H9 (cell line): ENCODE results near the gene MKRN1. TPM values are rescaled to one million over a fixed set of nuclear protein-coding genes. Genes with fewer than 3 reads are reported as not detected.
A peak's percentile ranks its signal among the peaks of the same experiment; 100 is the strongest.

Experiments
- DNase-seq: peaks from one replicate; pipeline ENCODE4 v3.0.0-alpha.2; 2017
- H2AFZ ChIP-seq: one replicate; pipeline ENCODE4 v1.6.1; 2013; ENCODE audit warnings: mild to moderate bottlenecking, low read length, control low read depth, moderate library complexity
- H2AK5ac ChIP-seq: 2 replicates; pipeline ENCODE4 v1.6.1; 2013; ENCODE audit warnings: low read length, control low read depth, mixed read lengths; ENCODE audit not compliant: insufficient read length
- H2BK120ac ChIP-seq: one replicate; pipeline ENCODE4 v1.6.1; 2013; ENCODE audit warnings: low read depth, mild to moderate bottlenecking, low read length, control low read depth, inconsistent platforms; ENCODE audit not compliant: poor library complexity, severe bottlenecking
- H2BK12ac ChIP-seq: 2 replicates; pipeline ENCODE4 v1.6.1; 2013; ENCODE audit warnings: low read length, control low read depth, mixed read lengths, low read depth; ENCODE audit not compliant: insufficient read length
- H2BK15ac ChIP-seq: 2 replicates; pipeline ENCODE4 v1.6.1; 2013; ENCODE audit warnings: low read depth, low read length, control low read depth
- H2BK20ac ChIP-seq: one replicate; pipeline ENCODE4 v1.6.1; 2013; ENCODE audit warnings: low read depth, mild to moderate bottlenecking, low read length, control low read depth, inconsistent platforms; ENCODE audit not compliant: poor library complexity, severe bottlenecking
- H2BK5ac ChIP-seq: 2 replicates; pipeline ENCODE4 v1.6.1; 2013; ENCODE audit warnings: low read length, control low read depth, mixed read lengths; ENCODE audit not compliant: insufficient read length
- H3K14ac ChIP-seq: 2 replicates; pipeline ENCODE4 v1.6.1; 2013; ENCODE audit warnings: low read length, control low read depth; ENCODE audit not compliant: insufficient read depth
- H3K18ac ChIP-seq: 2 replicates; pipeline ENCODE4 v1.6.1; 2013; ENCODE audit warnings: low read depth, mild to moderate bottlenecking, mixed read lengths, low read length, control low read depth; ENCODE audit not compliant: insufficient read length
- H3K23ac ChIP-seq: 2 replicates; pipeline ENCODE4 v1.6.1; 2013; ENCODE audit warnings: low read length, control low read depth, mixed read lengths, low read depth; ENCODE audit not compliant: insufficient read length
- H3K23me2 ChIP-seq: 2 replicates; pipeline ENCODE4 v1.6.1; 2013; ENCODE audit warnings: low read depth, mild to moderate bottlenecking, mixed read lengths, low read length, control low read depth; ENCODE audit not compliant: insufficient read length, poor library complexity, severe bottlenecking
- H3K27ac ChIP-seq: 2 replicates; pipeline ENCODE4 v1.5.1; 2013; ENCODE audit warnings: low read length, control low read depth, mixed read lengths, low read depth; ENCODE audit not compliant: insufficient read length
- H3K27me3 ChIP-seq: 2 replicates; pipeline ENCODE4 v1.6.1; 2013; ENCODE audit warnings: low read length, control low read depth, inconsistent platforms; ENCODE audit not compliant: insufficient read depth
- H3K4ac ChIP-seq: 2 replicates; pipeline ENCODE4 v1.6.1; 2013; ENCODE audit warnings: low read depth, mild to moderate bottlenecking, control low read depth, inconsistent platforms, low read length, moderate library complexity
- H3K4me1 ChIP-seq: 2 replicates; pipeline ENCODE4 v1.6.1; 2013; ENCODE audit warnings: low read length, control low read depth, inconsistent platforms; ENCODE audit not compliant: insufficient read depth
- H3K4me2 ChIP-seq: 2 replicates; pipeline ENCODE4 v1.6.1; 2013; ENCODE audit warnings: low read length, control low read depth, mixed read lengths; ENCODE audit not compliant: insufficient read length, insufficient read depth
- H3K56ac ChIP-seq: 2 replicates; pipeline ENCODE4 v1.6.1; 2013; ENCODE audit warnings: low read depth, mild to moderate bottlenecking, mixed read lengths, low read length, control low read depth; ENCODE audit not compliant: insufficient read length
- H3K79me1 ChIP-seq: 2 replicates; pipeline ENCODE4 v1.6.1; 2013; ENCODE audit warnings: low read depth, mild to moderate bottlenecking, moderate library complexity, low read length, control low read depth, inconsistent platforms; ENCODE audit not compliant: insufficient read depth, poor library complexity, severe bottlenecking
- H3K79me2 ChIP-seq: 2 replicates; pipeline ENCODE4 v1.6.1; 2013; ENCODE audit warnings: low read length, control low read depth, inconsistent platforms; ENCODE audit not compliant: insufficient read depth
- H3K9ac ChIP-seq: 2 replicates; pipeline ENCODE4 v1.6.1; 2013; ENCODE audit warnings: low read length, control low read depth, mixed read lengths; ENCODE audit not compliant: insufficient read length; ENCODE audit errors: extremely low read depth
- H3K9me3 ChIP-seq: one replicate; pipeline ENCODE4 v1.6.1; 2013; ENCODE audit warnings: low read depth, low read length, inconsistent platforms; ENCODE audit not compliant: control insufficient read depth
- H3T11ph ChIP-seq: one replicate; pipeline ENCODE4 v1.6.1; 2013; ENCODE audit warnings: mild to moderate bottlenecking, low read length, control low read depth, inconsistent platforms
- H4K20me1 ChIP-seq: one replicate; pipeline ENCODE4 v1.6.1; 2013; ENCODE audit not compliant: control insufficient read depth, insufficient read length, insufficient read depth
- H4K5ac ChIP-seq: 2 replicates; pipeline ENCODE4 v1.6.1; 2013; ENCODE audit warnings: low read depth, mild to moderate bottlenecking, mixed read lengths, low read length, control low read depth; ENCODE audit not compliant: insufficient read length
- H4K8ac ChIP-seq: replicated peaks from 2 replicates; pipeline ENCODE4 v1.6.1; 2013; ENCODE audit warnings: low read length, control low read depth, mixed read lengths, low read depth; ENCODE audit not compliant: insufficient read length
- H4K91ac ChIP-seq: 2 replicates; pipeline ENCODE4 v1.6.1; 2013; ENCODE audit warnings: low read depth, mild to moderate bottlenecking, moderate library complexity, mixed read lengths, low read length, control low read depth; ENCODE audit not compliant: insufficient read length
- H3K27ac Mint-ChIP-seq, 3 experiments: 2 replicates in 2 of 3; 3 replicates in 1 of 3; pipeline ENCODE4 v1.8.0; 2020 to 2021; ENCODE audit warnings: mixed read lengths in 3 of 3, mild to moderate bottlenecking in 1 of 3, moderate library complexity in 1 of 3
- H3K27me3 Mint-ChIP-seq: 2 replicates; pipeline ENCODE4 v1.8.0; 2021; ENCODE audit warnings: low read depth, mild to moderate bottlenecking, moderate library complexity, mixed read lengths
- H3K36me3 Mint-ChIP-seq, 3 experiments: 2 replicates in 2 of 3; 3 replicates in 1 of 3; pipeline ENCODE4 v1.8.0; 2020 to 2021; ENCODE audit warnings: low read depth in 3 of 3, mixed read lengths in 3 of 3; ENCODE audit not compliant: insufficient read depth in 1 of 3
- H3K4me1 Mint-ChIP-seq, 2 experiments: 2 replicates each; pipeline ENCODE4 v1.8.0; 2020; ENCODE audit warnings: mixed read lengths in 2 of 2
- H3K4me3 Mint-ChIP-seq, 2 experiments: 2 replicates in 1 of 2; 3 replicates in 1 of 2; pipeline ENCODE4 v1.8.0; 2020 to 2021; ENCODE audit warnings: mild to moderate bottlenecking in 2 of 2, mixed read lengths in 2 of 2, moderate library complexity in 1 of 2
- H3K9me3 Mint-ChIP-seq, 2 experiments: 2 replicates in 1 of 2; 3 replicates in 1 of 2; pipeline ENCODE4 v1.8.0; 2020; ENCODE audit warnings: mild to moderate bottlenecking in 2 of 2, mixed read lengths in 2 of 2, moderate library complexity in 1 of 2
- CTCF ChIP-seq: fragments of 200-600 bp; sonication (generic); conservative IDR thresholded peaks from 3 replicates; pipeline ENCODE4 v1.8.0; 2021; ENCODE audit warnings: antibody characterized with exemption, mild to moderate bottlenecking
- WGBS: extraction: QIAGEN DNeasy Blood & Tissue Kit; methylation state at CpG from one replicate; pipeline ENCODE4 v1.1.7; 2013; ENCODE audit warnings: missing lambda C conversion rate, low lambda C conversion rate, mixed read lengths; ENCODE audit not compliant: insufficient read length; ENCODE audit errors: extremely low coverage; 5-methylcytosine and 5-hydroxymethylcytosine counted together
- total RNA-seq: library from RNA; stranded (reverse); gene quantifications from 2 replicates; pipeline ENCODE4 v1.2.1, GENCODE V29; 2021

Gene MKRN1
- total RNA-seq, 1 experiment from 2014 or later: 106 TPM

- no peak overlapping the region for H3K4me2 ChIP-seq
- H3K4me1 ChIP-seq: no peaks in the 10 kb centered on the region
- no peaks in the 10 kb centered on the region for H3K9me3 Mint-ChIP-seq
- no peaks in the 10 kb centered on the region for H3K79me2 ChIP-seq
- no peak overlapping the region for H3K27ac ChIP-seq
- peaks cover 15 to 19% of the 10 kb centered on the region in 2 experiments for H3K4me1 Mint-ChIP-seq
- no peak overlapping the region for H2BK15ac ChIP-seq
- no peaks in the 10 kb centered on the region for H3K23me2 ChIP-seq
- no peak overlapping the region for H3K4me3 Mint-ChIP-seq
- H2BK5ac ChIP-seq: no peak overlapping the region
- no peaks in the 10 kb centered on the region for H3K9me3 ChIP-seq
- H4K5ac ChIP-seq: no peak overlapping the region
- no peak overlapping the region for H2AK5ac ChIP-seq
- H2BK12ac ChIP-seq: no peak overlapping the region
- no peaks in the 10 kb centered on the region for H4K20me1 ChIP-seq
- no peak overlapping the region for H3K4ac ChIP-seq
- H4K8ac ChIP-seq: no peak overlapping the region
- H3K18ac ChIP-seq: no peak overlapping the region
- H4K91ac ChIP-seq: no peak overlapping the region
- no CpG with 5 or more reads among the region's 5 CpGs for WGBS
- no peak overlapping the region for H2BK20ac ChIP-seq
- no peak overlapping the region for H2BK120ac ChIP-seq
- DNase-seq: peak; percentile 70
- no peaks in the 10 kb centered on the region for H3K27me3 Mint-ChIP-seq
- H3K14ac ChIP-seq: no peak overlapping the region
- H3K56ac ChIP-seq: no peak overlapping the region
- H3K27me3 ChIP-seq: no peaks in the 10 kb centered on the region
- no peak overlapping the region for H3K9ac ChIP-seq
- peak; percentile 29; the same call in 2 of the 3 replicates for TF ChIP-seq CTCF
- no peaks in the 10 kb centered on the region for H3K79me1 ChIP-seq
- no peak overlapping the region for H3K23ac ChIP-seq
- H2AFZ ChIP-seq: no peak overlapping the region
- H3T11ph ChIP-seq: no peak overlapping the region
- peak overlapping the region in 2 of 3 experiments; percentile 34 to 79; a peak in 3 of 7 replicates for H3K27ac Mint-ChIP-seq
- no peaks in the 10 kb centered on the region for H3K36me3 Mint-ChIP-seq
Measured at GRCh38 chr7:140506788-140507464, 27.6 kb upstream of the MKRN1 start.
